Neural cell (in vitro differentiated cells): ENCODE measurements around the gene TRAF2.

Experiments
- CTCF ChIP-seq: fragments of 450-650 bp; IDR thresholded peaks from 2 replicates; pipeline ENCODE4 v1.5.1; 2014; ENCODE audit warnings: antibody characterized with exemption, mild to moderate bottlenecking, moderate library complexity; ENCODE audit not compliant: poor library complexity, severe bottlenecking
- EP300 ChIP-seq: fragments of 450-650 bp; conservative IDR thresholded peaks from 2 replicates; pipeline ENCODE4 v1.6.1; 2014; ENCODE audit warnings: antibody characterized with exemption, mild to moderate bottlenecking, moderate library complexity; ENCODE audit not compliant: poor library complexity, severe bottlenecking
- EZH2 ChIP-seq: fragments of 200-600, 300-800 bp; shearing (Covaris generic), sonication (generic); IDR thresholded peaks from 2 replicates; pipeline ENCODE4 v1.6.1; 2014; ENCODE audit warnings: antibody characterized with exemption, low read length, borderline replicate concordance, mild to moderate bottlenecking; ENCODE audit not compliant: insufficient read depth, poor library complexity, severe bottlenecking
- MXI1 ChIP-seq: fragments of 450-650 bp; conservative IDR thresholded peaks from 2 replicates; pipeline ENCODE4 v1.6.1; 2014; ENCODE audit warnings: antibody characterized with exemption, mild to moderate bottlenecking; ENCODE audit not compliant: poor library complexity, severe bottlenecking
- POLR2AphosphoS5 ChIP-seq: IDR thresholded peaks from 2 replicates; pipeline ENCODE4 v1.6.1; 2012
- RAD21 ChIP-seq: fragments of 450-650 bp; conservative IDR thresholded peaks from 2 replicates; pipeline ENCODE4 v1.6.1; 2014; ENCODE audit warnings: antibody characterized with exemption, mild to moderate bottlenecking, moderate library complexity
- REST ChIP-seq: IDR thresholded peaks from 2 replicates; pipeline ENCODE4 v1.6.1; 2012; ENCODE audit warnings: borderline replicate concordance
- SMC3 ChIP-seq: fragments of 450-650 bp; conservative IDR thresholded peaks from 2 replicates; pipeline ENCODE4 v1.6.1; 2014; ENCODE audit warnings: antibody characterized with exemption, mild to moderate bottlenecking, moderate library complexity; ENCODE audit not compliant: poor library complexity
- TAF1 ChIP-seq: IDR thresholded peaks from 2 replicates; pipeline ENCODE4 v1.6.1; 2012; ENCODE audit warnings: low read depth

GRCh38 chr9:136860529-136860928, 25.8 kb upstream of the TRAF2 start:
- TF ChIP-seq CTCF (no peak), EZH2 (no peak), MXI1 (no peak), REST (no peak), SMC3 (no peak), EP300 (no peak), POLR2AphosphoS5 (no peak), RAD21 (no peak), TAF1 (no peak)
